Mesothelial cell of epicardium (in vitro differentiated cells): ENCODE results near the gene ITCH. TPM values are rescaled to one million over a fixed set of nuclear protein-coding genes. Genes with fewer than 3 reads are reported as not detected.
"Not testable (repeated sequence)": the region's sequence is repeated elsewhere in the genome, so short reads cannot be mapped to it uniquely, and the experiment has no call there.

Source experiments
- DNase-seq, 2 experiments: peaks; one replicate each; pipeline ENCODE4 v3.0.0; 2021; ENCODE audit warnings: low spot score in 2 of 2; ENCODE audit not compliant: unreplicated experiment in 2 of 2
- H3K27ac Mint-ChIP-seq: 2 replicates; pipeline ENCODE4 v1.8.0; 2021; ENCODE audit warnings: mixed read lengths
- H3K27me3 Mint-ChIP-seq: 2 replicates; pipeline ENCODE4 v1.8.0; 2021; ENCODE audit warnings: low read depth, mixed read lengths
- H3K36me3 Mint-ChIP-seq: 2 replicates; pipeline ENCODE4 v1.8.0; 2021; ENCODE audit warnings: mixed read lengths
- H3K4me1 Mint-ChIP-seq: 2 replicates; pipeline ENCODE4 v1.8.0; 2021; ENCODE audit warnings: mixed read lengths
- H3K4me3 Mint-ChIP-seq: 2 replicates; pipeline ENCODE4 v1.8.0; 2021; ENCODE audit warnings: mild to moderate bottlenecking, moderate library complexity, mixed read lengths
- H3K9me3 Mint-ChIP-seq: 2 replicates; pipeline ENCODE4 v1.8.0; 2021; ENCODE audit warnings: mixed read lengths
- CTCF ChIP-seq: fragments of 200-600 bp; sonication (generic); IDR thresholded peaks from one replicate; pipeline ENCODE4 v1.5.0; 2021; ENCODE audit warnings: antibody characterized with exemption; ENCODE audit not compliant: unreplicated experiment
- total RNA-seq: library from RNA; stranded (reverse); gene quantifications from 3 replicates; pipeline ENCODE4 v1.2.1, GENCODE V29; 2021

ITCH gene
- total RNA-seq, 1 donor from 2014 or later, result 60.2 TPM

GRCh38 chr20:34343458-34344211 is 19.4 kb upstream of the ITCH start:
- no peak for TF ChIP-seq CTCF
- no peak overlapping the region for H3K27ac Mint-ChIP-seq
- H3K9me3 Mint-ChIP-seq, result no peaks in the 10 kb centered on the region
- H3K4me3 Mint-ChIP-seq, result no peak overlapping the region
- no peaks in the 10 kb centered on the region for H3K27me3 Mint-ChIP-seq
- no peaks in the 10 kb centered on the region for H3K4me1 Mint-ChIP-seq
- no peaks in the 10 kb centered on the region for H3K36me3 Mint-ChIP-seq
- DNase-seq, result no peak

- Mint-ChIP-seq H3K27ac (no peak overlapping the region), H3K36me3 (no peaks in the 10 kb centered on the region), H3K9me3 (no peaks in the 10 kb centered on the region), H3K4me1 (no peaks in the 10 kb centered on the region), H3K27me3 (no peaks in the 10 kb centered on the region), H3K4me3 (no peak overlapping the region)
- no peak for DNase-seq
- no peak for TF ChIP-seq CTCF
Observed at GRCh38 chr20:34344238-34344637, 18.8 kb upstream of the ITCH start.

- DNase-seq, result no peak
- H3K27ac Mint-ChIP-seq, result no peak overlapping the region
- no peaks in the 10 kb centered on the region for H3K36me3 Mint-ChIP-seq
- H3K9me3 Mint-ChIP-seq, result no peaks in the 10 kb centered on the region
- no peaks in the 10 kb centered on the region for H3K27me3 Mint-ChIP-seq
- peaks cover 2% of the 10 kb centered on the region for H3K4me1 Mint-ChIP-seq
- no peak for TF ChIP-seq CTCF
- no peak overlapping the region for H3K4me3 Mint-ChIP-seq
Observed at GRCh38 chr20:34345402-34345736, 17.7 kb upstream of the ITCH start.

- not testable (repeated sequence) for H3K4me1 Mint-ChIP-seq
Observed at GRCh38 chr20:34345839-34346532, 17.1 kb upstream of the ITCH start.

GRCh38 chr20:34346533-34346865 is 16.6 kb upstream of the ITCH start:
- not testable (repeated sequence) for H3K4me1 Mint-ChIP-seq, H3K36me3 Mint-ChIP-seq

More at GRCh38 chr20:34345839-34346532, 17.1 kb upstream of the ITCH start:
- not testable (repeated sequence) for H3K4me3 Mint-ChIP-seq, H3K36me3 Mint-ChIP-seq, H3K27me3 Mint-ChIP-seq, DNase-seq, H3K27ac Mint-ChIP-seq, H3K9me3 Mint-ChIP-seq

GRCh38 chr20:34347571-34347970 is 15.5 kb upstream of the ITCH start:
- Mint-ChIP-seq H3K4me1 (peaks cover 2% of the 10 kb centered on the region), H3K36me3 (no peaks in the 10 kb centered on the region), H3K9me3 (no peaks in the 10 kb centered on the region), H3K27me3 (no peaks in the 10 kb centered on the region), H3K4me3 (no peak overlapping the region), H3K27ac (no peak overlapping the region)
- no peak for TF ChIP-seq CTCF
- no peak for DNase-seq

More at GRCh38 chr20:34346533-34346865, 16.6 kb upstream of the ITCH start:
- H3K4me3 Mint-ChIP-seq, H3K27ac Mint-ChIP-seq, DNase-seq, H3K9me3 Mint-ChIP-seq, H3K27me3 Mint-ChIP-seq: not testable (repeated sequence)
